K562 (cell line): ENCODE measurements around the gene NEUROD6. TPM values are rescaled to one million over a fixed set of nuclear protein-coding genes. Genes with fewer than 3 reads are reported as not detected.

Source experiments
- ATAC-seq: fragments of 200-7000 bp; cut with Tn5 transposase; 3 replicates; pipeline ENCODE4 v1.9.1; 2020; ENCODE audit warnings: moderate library complexity
- BruUV-seq: library from RNA; stranded (reverse); fragments of 400-500 nt; replicated peaks from 2 replicates; lab custom pipeline; 2021; lab: Mats Ljungman, UMichigan
- CTCF ChIA-PET: fragments of 300-600 bp; formaldehyde crosslinking; extraction: SDS; loops from one replicate; lab custom pipeline; 2021; ENCODE audit warnings: low intra/inter-chr PET ratio; lab: Yijun Ruan, JAX
- POLR2A ChIA-PET: fragments of 300-600, 350-650 bp; sonication (Branson Sonifier 250); formaldehyde crosslinking; extraction: SDS; loops from one replicate; lab custom pipeline; 2021; ENCODE audit warnings: antibody characterized with exemption, inconsistent platforms; lab: Yijun Ruan, JAX
- DNase-seq, 4 experiments: peaks; one replicate each; pipeline versions ENCODE4 v3.0.0 to v3.0.0-alpha.2; 2011 to 2018; ENCODE audit warnings: low spot score in 3 of 4, mixed read lengths in 3 of 4; ENCODE audit errors: extremely low read depth in 1 of 4
- FAIRE-seq: peaks from 2 replicates; lab custom pipeline; 2011; peaks lifted over from hg19 to GRCh38; lab: Jason Lieb, UNC
- H2AFZ ChIP-seq: 2 replicates; pipeline ENCODE4 v1.6.0; 2011; ENCODE audit warnings: low read depth, low read length, control low read depth, inconsistent platforms
- H3K27ac ChIP-seq: fragments of 200-600 bp; 3 replicates; pipeline ENCODE4 v1.8.0; 2011; ENCODE audit warnings: low read depth, mild to moderate bottlenecking, control low read depth, inconsistent platforms, low read length, moderate library complexity, mixed read lengths; ENCODE audit errors: extremely low read depth
- H3K27me3 ChIP-seq, 2 experiments: fragments of 300-600 bp in 1 of 2; 2 replicates in 1 of 2; 3 replicates in 1 of 2; pipeline versions ENCODE4 v1.6.0 to v1.8.0; 2011; ENCODE audit warnings: inconsistent platforms in 2 of 2, low read length in 2 of 2, mild to moderate bottlenecking in 1 of 2, mixed read lengths in 1 of 2, moderate library complexity in 1 of 2; ENCODE audit not compliant: control insufficient read depth in 2 of 2, insufficient read depth in 2 of 2
- H3K36me3 ChIP-seq: fragments of 300-600 bp; 3 replicates; pipeline ENCODE4 v1.8.0; 2011; ENCODE audit warnings: mild to moderate bottlenecking, low read length, inconsistent platforms; ENCODE audit not compliant: control insufficient read depth, insufficient read depth
- H3K4me1 ChIP-seq, 2 experiments: fragments of 200-600 bp in 1 of 2; replicated peaks in 1 of 2; 2 replicates in 1 of 2; 3 replicates in 1 of 2; pipeline versions ENCODE4 v1.5.1 to v1.8.0; 2011; ENCODE audit warnings: inconsistent platforms in 2 of 2, low read length in 2 of 2, mild to moderate bottlenecking in 1 of 2, mixed read lengths in 1 of 2, moderate library complexity in 1 of 2; ENCODE audit not compliant: control insufficient read depth in 2 of 2, insufficient read depth in 2 of 2
- H3K4me2 ChIP-seq: 2 replicates; pipeline ENCODE4 v1.6.1; 2011; ENCODE audit warnings: low read length, control low read depth, inconsistent platforms, mixed read lengths; ENCODE audit not compliant: insufficient read depth
- H3K4me3 ChIP-seq: fragments of 200-600 bp; sonication (generic), shearing (Covaris generic); 2 replicates; pipeline ENCODE4 v1.5.1; 2016; ENCODE audit warnings: control low read depth, inconsistent platforms
- H3K79me2 ChIP-seq: fragments of 200-600 bp; 3 replicates; pipeline ENCODE4 v1.8.0; 2011; ENCODE audit warnings: low read length, inconsistent platforms; ENCODE audit not compliant: control insufficient read depth, insufficient read depth
- H3K9ac ChIP-seq, 2 experiments: 2 replicates each; pipeline versions ENCODE4 v1.6.0 to v1.6.1; 2011; ENCODE audit warnings: low read depth in 2 of 2, low read length in 2 of 2, control low read depth in 1 of 2, inconsistent platforms in 1 of 2, mild to moderate bottlenecking in 1 of 2, mixed read lengths in 1 of 2; ENCODE audit not compliant: insufficient read depth in 1 of 2
- H3K9me1 ChIP-seq: one replicate; pipeline ENCODE4 v1.6.0; 2011; ENCODE audit warnings: inconsistent platforms, mild to moderate bottlenecking, low read length, moderate library complexity; ENCODE audit not compliant: control insufficient read depth, insufficient read depth
- H3K9me3 ChIP-seq: replicated peaks from 2 replicates; pipeline ENCODE4 v1.5.1; 2011; ENCODE audit warnings: low read depth, low read length, inconsistent platforms; ENCODE audit not compliant: control insufficient read depth, insufficient read depth
- H4K20me1 ChIP-seq: replicated peaks from 2 replicates; pipeline ENCODE4 v1.6.1; 2011; ENCODE audit warnings: low read length, inconsistent platforms, mixed read lengths; ENCODE audit not compliant: control insufficient read depth, insufficient read depth
- NFYB ChIP-seq: IDR thresholded peaks from 2 replicates; pipeline ENCODE4 v1.6.1; 2011; ENCODE audit warnings: mild to moderate bottlenecking, moderate library complexity; ENCODE audit not compliant: insufficient read length; ENCODE audit errors: extremely low read depth
- PML ChIP-seq: IDR thresholded peaks from 2 replicates; pipeline ENCODE4 v1.6.1; 2012; ENCODE audit warnings: low read length, inconsistent platforms
- RAD51 ChIP-seq: fragments of 450-650 bp; IDR thresholded peaks from 2 replicates; pipeline ENCODE4 v1.7.1; 2016; ENCODE audit warnings: low read depth, mild to moderate bottlenecking, borderline replicate concordance
- SOX6 ChIP-seq: fragments of 450-650 bp; IDR thresholded peaks from 2 replicates; pipeline ENCODE4 v1.6.1; 2014; ENCODE audit warnings: mild to moderate bottlenecking
- TAF7 ChIP-seq: fragments of 450-650 bp; IDR thresholded peaks from 2 replicates; pipeline ENCODE4 v1.6.1; 2016; ENCODE audit warnings: missing genetic modification characterization, missing compliant biosample characterization
- XRCC5 ChIP-seq: fragments of 200-400 bp; formaldehyde crosslinking; IDR thresholded peaks from 2 replicates; pipeline ENCODE4 v1.6.1; 2017; ENCODE audit warnings: low read depth, mild to moderate bottlenecking, low read length
- WGBS: fragments of 100-300 bp; shearing (Covaris generic); methylation state at CpG from one replicate; pipeline ENCODE4 v1.1.6; 2016; ENCODE audit warnings: low coverage, mixed read lengths; ENCODE audit not compliant: insufficient coverage; ENCODE audit errors: missing lambda C conversion rate; 5-methylcytosine and 5-hydroxymethylcytosine counted together
- in situ Hi-C: fragments of 300-500 bp; cut with MboI; formaldehyde crosslinking; loops from 4 replicates; pipeline ENCODE4 v1.15.0; 2018; ENCODE audit warnings: inconsistent platforms, mixed read lengths
- intact Hi-C: fragments of 100-400 bp; cut with micrococcal nuclease; formaldehyde crosslinking; loops from 2 replicates; pipeline ENCODE4 v1.14.2; 2022
- polyA plus RNA-seq, 8 experiments: library from polyadenylated mRNA; depleted of rRNA in 4 of 8; stranded (reverse) in 5 of 8; unstranded in 3 of 8; fragments of >200 nt; fragmentation: Nextera tagmentation in 2 of 8; fragmentation: Illumina TruSeq in 1 of 8; extraction: Ambion mirVana in 2 of 8; extraction: Trizol in 1 of 8; gene quantifications; 2 replicates each; pipeline versions ENCODE4 v1.2.1 to v1.2.3, GENCODE V29; 2011 to 2014; ENCODE audit warnings: inconsistent platforms in 1 of 8, missing spikeins in 1 of 8
- total RNA-seq, 7 experiments: library from RNA; depleted of rRNA in 6 of 7; stranded (reverse); fragments of >200 nt in 6 of 7; fragmentation: Illumina TruSeq in 2 of 7; extraction: Trizol in 2 of 7; gene quantifications; 2 replicates each; pipeline versions ENCODE4 v1.2.1 to v1.2.3, GENCODE V29; 2011 to 2021; ENCODE audit warnings: low replicate concordance in 1 of 7
- TF ChIP-seq, protein P1 (sequence below): sonication (generic); formaldehyde crosslinking; IDR thresholded peaks from 2 replicates; pipeline ENCODE4 v1.8.0; 2022; ENCODE audit warnings: missing genetic modification reagents, mild to moderate bottlenecking, borderline replicate concordance
- TF ChIP-seq, protein P2 (sequence below), 2 experiments: fragments of 450-650 bp; IDR thresholded peaks; 2 replicates each; pipeline ENCODE4 v1.6.1; 2016
- TF ChIP-seq, protein P3 (sequence below): sonication (generic); formaldehyde crosslinking; IDR thresholded peaks from 2 replicates; pipeline ENCODE4 v1.8.0; 2023; ENCODE audit warnings: mild to moderate bottlenecking, missing genetic modification reagents

NEUROD6 gene
- total and polyA plus RNA-seq, 9 of the 15 experiments (the other 6 are each of a cell fraction or from before 2014, with no cell fraction given): not detected

DNA sequence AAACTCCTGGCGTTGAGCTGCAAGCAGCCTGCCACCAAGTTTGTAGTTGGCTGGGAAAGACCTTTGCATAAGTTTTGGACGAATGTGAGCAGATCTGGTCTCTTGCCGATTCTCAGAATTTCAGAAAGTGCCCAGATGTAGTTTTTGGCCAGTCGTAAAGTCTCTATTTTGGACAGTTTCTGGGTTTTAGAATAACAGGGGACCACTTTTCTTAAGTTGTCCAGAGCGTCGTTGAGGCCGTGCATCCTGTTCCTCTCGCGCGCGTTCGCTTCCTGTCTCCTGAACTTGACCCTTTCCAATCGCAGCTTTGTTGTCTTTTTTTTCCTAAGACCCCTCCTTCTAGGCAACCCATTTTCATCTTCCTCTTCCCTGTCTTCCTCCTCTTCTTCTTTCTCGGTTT, 1.8 kb downstream of the NEUROD6 start (continued):
- TF ChIP-seq, protein P1, sequence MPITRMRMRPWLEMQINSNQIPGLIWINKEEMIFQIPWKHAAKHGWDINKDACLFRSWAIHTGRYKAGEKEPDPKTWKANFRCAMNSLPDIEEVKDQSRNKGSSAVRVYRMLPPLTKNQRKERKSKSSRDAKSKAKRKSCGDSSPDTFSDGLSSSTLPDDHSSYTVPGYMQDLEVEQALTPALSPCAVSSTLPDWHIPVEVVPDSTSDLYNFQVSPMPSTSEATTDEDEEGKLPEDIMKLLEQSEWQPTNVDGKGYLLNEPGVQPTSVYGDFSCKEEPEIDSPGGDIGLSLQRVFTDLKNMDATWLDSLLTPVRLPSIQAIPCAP: no peak
- TF ChIP-seq, protein P2, sequence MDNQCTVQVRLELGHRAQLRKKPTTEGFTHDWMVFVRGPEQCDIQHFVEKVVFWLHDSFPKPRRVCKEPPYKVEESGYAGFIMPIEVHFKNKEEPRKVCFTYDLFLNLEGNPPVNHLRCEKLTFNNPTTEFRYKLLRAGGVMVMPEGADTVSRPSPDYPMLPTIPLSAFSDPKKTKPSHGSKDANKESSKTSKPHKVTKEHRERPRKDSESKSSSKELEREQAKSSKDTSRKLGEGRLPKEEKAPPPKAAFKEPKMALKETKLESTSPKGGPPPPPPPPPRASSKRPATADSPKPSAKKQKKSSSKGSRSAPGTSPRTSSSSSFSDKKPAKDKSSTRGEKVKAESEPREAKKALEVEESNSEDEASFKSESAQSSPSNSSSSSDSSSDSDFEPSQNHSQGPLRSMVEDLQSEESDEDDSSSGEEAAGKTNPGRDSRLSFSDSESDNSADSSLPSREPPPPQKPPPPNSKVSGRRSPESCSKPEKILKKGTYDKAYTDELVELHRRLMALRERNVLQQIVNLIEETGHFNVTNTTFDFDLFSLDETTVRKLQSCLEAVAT (IDR thresholded peaks at IDR 0.05): no peak
- TF ChIP-seq, protein P3, sequence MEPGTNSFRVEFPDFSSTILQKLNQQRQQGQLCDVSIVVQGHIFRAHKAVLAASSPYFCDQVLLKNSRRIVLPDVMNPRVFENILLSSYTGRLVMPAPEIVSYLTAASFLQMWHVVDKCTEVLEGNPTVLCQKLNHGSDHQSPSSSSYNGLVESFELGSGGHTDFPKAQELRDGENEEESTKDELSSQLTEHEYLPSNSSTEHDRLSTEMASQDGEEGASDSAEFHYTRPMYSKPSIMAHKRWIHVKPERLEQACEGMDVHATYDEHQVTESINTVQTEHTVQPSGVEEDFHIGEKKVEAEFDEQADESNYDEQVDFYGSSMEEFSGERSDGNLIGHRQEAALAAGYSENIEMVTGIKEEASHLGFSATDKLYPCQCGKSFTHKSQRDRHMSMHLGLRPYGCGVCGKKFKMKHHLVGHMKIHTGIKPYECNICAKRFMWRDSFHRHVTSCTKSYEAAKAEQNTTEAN (CRISPR knock-in tag): no peak
- no peak for TF ChIP-seq TAF7 (tag)
- TF ChIP-seq SOX6: no peak

DNA sequence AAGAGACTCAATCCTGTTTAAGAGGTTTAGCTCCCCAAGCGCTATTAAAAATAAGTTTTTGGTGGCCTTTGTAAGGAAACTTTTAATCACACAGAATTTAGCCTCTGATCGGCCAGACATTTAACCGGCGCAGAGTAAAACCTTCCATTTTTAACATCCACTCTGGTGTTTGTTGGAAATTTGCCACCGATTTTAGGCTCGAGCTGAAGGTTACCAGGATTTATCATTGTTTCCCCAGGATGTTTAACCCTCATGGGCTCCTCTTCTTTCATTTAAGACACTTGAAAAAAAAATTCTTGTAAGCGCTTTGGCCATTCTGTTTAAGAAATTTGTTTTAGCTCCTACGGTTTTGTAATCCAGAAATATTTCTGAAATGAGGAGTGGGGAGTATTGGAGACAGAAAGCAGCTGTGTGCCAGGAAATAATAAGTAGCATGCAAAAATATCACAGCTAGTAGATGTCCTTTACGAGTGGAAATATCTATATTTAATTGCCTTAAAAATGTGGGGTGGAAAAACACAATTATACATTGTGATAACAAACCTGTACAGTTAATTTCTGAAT, 3.4 kb downstream of the NEUROD6 start:
- BruUV-seq: no TSS peak
- ATAC-seq: no peak
- H2AFZ ChIP-seq: no peak overlapping the region
- no peak for DNase-seq
- TF ChIP-seq RAD51 (no peak), NFYB (no peak), PML (no peak), XRCC5 (no peak)
- TF ChIP-seq, all 486 proteins: peak for 0
- in situ Hi-C loops: no loop called here
- no peak overlapping the region for H3K27ac ChIP-seq
- intact Hi-C loops: no loop called here
- peaks cover 2 to 29% of the 10 kb centered on the region in 2 experiments; a peak in 2 of 5 replicates for H3K27me3 ChIP-seq
- H3K79me2 ChIP-seq: no peaks in the 10 kb centered on the region
- 18% methylated on average over 9 of the region's 9 CpGs for WGBS
- ChIA-PET CTCF (no interaction called here), POLR2A (no interaction called here)
- H3K9me1 ChIP-seq: no peaks in the 10 kb centered on the region
- H3K9ac ChIP-seq: no peak overlapping the region
- no peak overlapping the region for H3K4me3 ChIP-seq
- no peak overlapping the region for H3K4me2 ChIP-seq
- H3K9me3 ChIP-seq: no peaks in the 10 kb centered on the region
- no peaks in the 10 kb centered on the region for H3K36me3 ChIP-seq
- peaks cover 0 to 8% of the 10 kb centered on the region in 2 experiments; a peak in 1 of 5 replicates for H3K4me1 ChIP-seq
- FAIRE-seq: no peak
- no peaks in the 10 kb centered on the region for H4K20me1 ChIP-seq
